A549 (cell line): Measurements from ENCODE around the gene MARK2. TPM values are rescaled to one million over a fixed set of nuclear protein-coding genes. Genes with fewer than 3 reads are reported as not detected.

ENCODE experiments used
- ATAC-seq, 2 experiments: fragments of 200-7000 bp in 1 of 2; fragments of >200 bp in 1 of 2; cut with Nextera tagmentation in 1 of 2; cut with Tn5 transposase in 1 of 2; 3 replicates each; pipeline versions ENCODE4 v1.8.0 to v1.9.1; 2018 to 2020; ENCODE audit warnings: mild to moderate bottlenecking in 1 of 2, moderate library complexity in 1 of 2
- CTCF ChIA-PET: fragments of 300-600 bp; sonication (Branson Sonifier 250); formaldehyde crosslinking; extraction: SDS; loops from one replicate; lab custom pipeline; 2021; ENCODE audit warnings: antibody characterized with exemption, inconsistent platforms; lab: Yijun Ruan, JAX
- POLR2A ChIA-PET: fragments of 350-600 bp; formaldehyde crosslinking; extraction: SDS; loops from one replicate; lab custom pipeline; 2021; ENCODE audit warnings: antibody characterized with exemption, inconsistent platforms; lab: Yijun Ruan, JAX
- DNase-seq, 2 experiments: peaks; one replicate each; pipeline versions ENCODE4 v3.0.0 to v3.0.0-alpha.2; 2011 to 2016; ENCODE audit warnings: low read depth in 1 of 2, low spot score in 1 of 2
- FAIRE-seq: peaks from 2 replicates; lab custom pipeline; 2011; peaks lifted over from hg19 to GRCh38; lab: Jason Lieb, UNC
- H3K27ac ChIP-seq, 2 experiments: fragments of >200 bp; sonication (Bioruptor Twin); formaldehyde crosslinking; 3 replicates each; pipeline ENCODE4 v1.5.1; 2016 to 2017
- H3K4me1 ChIP-seq: fragments of >200 bp; sonication (Bioruptor Twin); formaldehyde crosslinking; 3 replicates; pipeline ENCODE4 v1.6.1; 2016
- H3K4me2 ChIP-seq: fragments of >200 bp; sonication (Bioruptor Twin); formaldehyde crosslinking; 3 replicates; pipeline ENCODE4 v1.6.1; 2016
- H3K4me3 ChIP-seq: fragments of >200 bp; sonication (Bioruptor Twin); formaldehyde crosslinking; 3 replicates; pipeline ENCODE4 v1.5.1; 2016
- H3K9me3 ChIP-seq: fragments of >200 bp; sonication (Bioruptor Twin); formaldehyde crosslinking; 3 replicates; pipeline ENCODE4 v1.6.1; 2016
- BCL3 ChIP-seq: fragments of >200 bp; sonication (Bioruptor Twin); formaldehyde crosslinking; IDR thresholded peaks from 3 replicates; pipeline ENCODE4 v1.6.1; 2016
- CBX8 ChIP-seq: fragments of 200-600 bp; sonication (generic); IDR thresholded peaks from 2 replicates; pipeline ENCODE4 v1.6.1; 2016
- CHD2 ChIP-seq: fragments of 150-350 bp; IDR thresholded peaks from 2 replicates; pipeline ENCODE4 v1.6.1; 2014; ENCODE audit warnings: low read length; ENCODE audit not compliant: partially characterized antibody
- CHD4 ChIP-seq: fragments of 200-600 bp; sonication (generic); IDR thresholded peaks from 2 replicates; pipeline ENCODE4 v1.6.1; 2016; ENCODE audit warnings: antibody characterized with exemption, mild to moderate bottlenecking, borderline replicate concordance
- EHMT2 ChIP-seq: fragments of 200-600 bp; sonication (generic); IDR thresholded peaks from 2 replicates; pipeline ENCODE4 v1.6.1; 2016; ENCODE audit warnings: antibody characterized with exemption, low read depth, mild to moderate bottlenecking, moderate library complexity
- FOSB ChIP-seq: fragments of 250-450 bp; sonication (Bioruptor Pico); IDR thresholded peaks from 2 replicates; pipeline ENCODE4 v1.5.0; 2020; ENCODE audit warnings: mild to moderate bottlenecking, moderate library complexity
- FOXS1 ChIP-seq: fragments of 250-450 bp; sonication (Bioruptor Pico); IDR thresholded peaks from 2 replicates; pipeline ENCODE4 v1.5.0; 2020; ENCODE audit warnings: mild to moderate bottlenecking, moderate library complexity
- HDAC2 ChIP-seq: fragments of 200-600 bp; sonication (generic); IDR thresholded peaks from 2 replicates; pipeline ENCODE4 v1.6.1; 2016
- HOXB13 ChIP-seq: fragments of 250-450 bp; sonication (Bioruptor Pico); IDR thresholded peaks from 2 replicates; pipeline ENCODE4 v1.5.0; 2020; ENCODE audit warnings: low read depth, mild to moderate bottlenecking, moderate library complexity
- JUNB ChIP-seq: fragments of >200 bp; sonication (Bioruptor Twin); formaldehyde crosslinking; IDR thresholded peaks from 2 replicates; pipeline ENCODE4 v1.6.1; 2016
- MAFK ChIP-seq: fragments of 450-650 bp; IDR thresholded peaks from 2 replicates; pipeline ENCODE4 v1.6.1; 2014; ENCODE audit not compliant: partially characterized antibody
- MAZ ChIP-seq: fragments of 150-350 bp; IDR thresholded peaks from 2 replicates; pipeline ENCODE4 v1.6.1; 2014; ENCODE audit warnings: antibody characterized with exemption, low read depth, low read length, borderline replicate concordance
- NFE2L2 ChIP-seq: fragments of 150-350 bp; conservative IDR thresholded peaks from 2 replicates; pipeline ENCODE4 v1.6.1; 2014; ENCODE audit warnings: low read length
- RARB ChIP-seq: fragments of 250-450 bp; sonication (Bioruptor Pico); IDR thresholded peaks from 2 replicates; pipeline ENCODE4 v1.8.0; 2021; ENCODE audit warnings: mild to moderate bottlenecking, moderate library complexity
- RCOR1 ChIP-seq: fragments of 150-350 bp; IDR thresholded peaks from 2 replicates; pipeline ENCODE4 v1.6.1; 2014; ENCODE audit warnings: antibody characterized with exemption, low read length, low read depth
- RFX5 ChIP-seq: fragments of 450-650 bp; IDR thresholded peaks from 2 replicates; pipeline ENCODE4 v1.7.1; 2014; ENCODE audit warnings: antibody characterized with exemption, mild to moderate bottlenecking, moderate library complexity
- USF2 ChIP-seq: fragments of 450-650 bp; IDR thresholded peaks from 2 replicates; pipeline ENCODE4 v1.6.1; 2014; ENCODE audit warnings: antibody characterized with exemption
- ZFP36 ChIP-seq: fragments of 450-650 bp; IDR thresholded peaks from 2 replicates; pipeline ENCODE4 v1.6.1; 2014; ENCODE audit warnings: borderline replicate concordance; ENCODE audit not compliant: partially characterized antibody
- ZNF302 ChIP-seq: fragments of 250-450 bp; sonication (Bioruptor Pico); IDR thresholded peaks from 2 replicates; pipeline ENCODE4 v1.9.0; 2021; ENCODE audit warnings: inconsistent platforms, mild to moderate bottlenecking, moderate library complexity
- ZSCAN20 ChIP-seq: fragments of 250-450 bp; sonication (Bioruptor Pico); IDR thresholded peaks from 2 replicates; pipeline ENCODE4 v1.8.0; 2022; ENCODE audit warnings: mild to moderate bottlenecking, moderate library complexity
- WGBS: methylation state at CpG from one replicate; pipeline ENCODE4 v1.1.6; 2017; ENCODE audit errors: missing lambda C conversion rate; 5-methylcytosine and 5-hydroxymethylcytosine counted together
- polyA plus RNA-seq, 4 experiments: library from polyadenylated mRNA; depleted of rRNA in 3 of 4; stranded (reverse); fragments of >200 nt; fragmentation: RNase III in 1 of 4; extraction: RNeasy Plus Mini Kit Qiagen cat#74134 plus additional on column Dnase treatment in 1 of 4; gene quantifications; 2 replicates in 3 of 4; 3 replicates in 1 of 4; pipeline ENCODE4 v1.2.3, GENCODE V29; 2011 to 2017
- TF ChIP-seq, protein P1 (sequence below): fragments of >200 bp; sonication (Bioruptor Twin); formaldehyde crosslinking; IDR thresholded peaks from 2 replicates; pipeline ENCODE4 v1.6.1; 2016

Gene MARK2
- polyA plus RNA-seq, 2 of the 4 experiments (the other 2 are of a cell fraction), result 20.2 to 28.4 TPM

DNA sequence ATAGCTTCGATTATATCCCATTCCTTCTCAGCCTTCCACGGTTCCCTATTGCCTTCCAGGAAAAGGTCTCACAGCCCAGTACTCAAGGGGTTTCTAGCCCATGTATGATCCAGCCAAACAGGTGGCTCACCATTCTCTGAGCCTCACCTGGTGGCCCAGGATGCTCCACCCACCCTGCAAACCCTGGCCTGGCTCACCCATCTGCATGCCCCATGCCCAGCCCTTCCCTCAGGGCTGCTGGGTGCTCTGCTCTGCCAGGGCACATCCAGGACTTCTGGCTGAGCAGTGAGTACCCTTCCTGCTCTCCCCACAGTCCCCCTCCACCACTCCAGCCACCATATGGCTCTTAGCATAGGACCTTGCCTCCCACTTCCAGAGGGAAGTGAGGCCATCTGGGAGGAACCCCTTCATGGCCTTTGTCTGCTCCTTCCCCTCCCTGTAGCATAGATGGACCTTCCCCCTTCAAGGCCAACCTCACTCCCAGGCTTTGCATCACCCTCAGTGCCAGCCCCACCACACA, 83.8 kb downstream of the MARK2 start:
- no peak for ATAC-seq
- POLR2A ChIA-PET, result no interaction called here
- WGBS, result 49% methylated on average over 2 of the region's 2 CpGs

GRCh38 chr11:63923319-63923718, 84.4 kb downstream of the MARK2 start:
- WGBS, result 34% methylated on average over 4 of the region's 4 CpGs
- ATAC-seq (no peak), FAIRE-seq (no peak), DNase-seq (no peak)
- CTCF ChIA-PET, result interaction anchor here (0.9 to 2.1 kb wide), 2 partner anchors 86 to 155 kb away, joined by 3 to 6 read pairs; no protein-coding TSS in a partner anchor
- Histone ChIP-seq H3K4me1 (peaks cover 17% of the 10 kb centered on the region), H3K4me3 (no peak overlapping the region), H3K9me3 (no peaks in the 10 kb centered on the region), H3K27ac (no peak overlapping the region), H3K4me2 (no peak overlapping the region)
- POLR2A ChIA-PET, result no interaction called here
- TF ChIP-seq NFE2L2 (no peak), HOXB13 (CRISPR knock-in tag) (no peak), CHD2 (no peak), MAZ (no peak), ZFP36 (no peak), JUNB (no peak), FOSB (CRISPR knock-in tag) (no peak), CHD4 (no peak), ZSCAN20 (CRISPR knock-in tag) (no peak), MAFK (no peak), RCOR1 (no peak), EHMT2 (no peak), RARB (CRISPR knock-in tag) (no peak)

More for the DNA sequence above, 83.8 kb downstream of the MARK2 start:
- H3K27ac ChIP-seq, result no peak overlapping the region
- no peak overlapping the region for H3K4me2 ChIP-seq
- peaks cover 23% of the 10 kb centered on the region for H3K4me1 ChIP-seq
- no peak for TF ChIP-seq FOXS1 (CRISPR knock-in tag)
- no peak for TF ChIP-seq USF2
- TF ChIP-seq, protein P1, sequence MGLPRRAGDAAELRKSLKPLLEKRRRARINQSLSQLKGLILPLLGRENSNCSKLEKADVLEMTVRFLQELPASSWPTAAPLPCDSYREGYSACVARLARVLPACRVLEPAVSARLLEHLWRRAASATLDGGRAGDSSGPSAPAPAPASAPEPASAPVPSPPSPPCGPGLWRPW, result no peak
- DNase-seq, result no peak
- CTCF ChIA-PET, result interaction anchor here (1.5 to 3.7 kb wide), 3 partner anchors 12 to 22 kb away, joined by 3 to 23 read pairs (median 20); no protein-coding TSS in a partner anchor
- no peak for FAIRE-seq
- H3K9me3 ChIP-seq, result no peaks in the 10 kb centered on the region
- H3K4me3 ChIP-seq, result no peak overlapping the region

GRCh38 chr11:63929616-63930015, 90.7 kb downstream of the MARK2 start:
- H3K4me2 ChIP-seq, result no peak overlapping the region
- no peak overlapping the region for H3K4me3 ChIP-seq
- no peak for DNase-seq
- TF ChIP-seq CHD4, result no peak
- TF ChIP-seq ZFP36, result no peak
- TF ChIP-seq CBX8, result no peak
- no peak for TF ChIP-seq ZNF302
- no peak for TF ChIP-seq RFX5
- TF ChIP-seq ZSCAN20 (CRISPR knock-in tag), result no peak
- TF ChIP-seq HDAC2, result no peak
- TF ChIP-seq BCL3, result no peak
- TF ChIP-seq, protein P1, result no peak
- H3K4me1 ChIP-seq, result no peaks in the 10 kb centered on the region
- H3K9me3 ChIP-seq, result no peaks in the 10 kb centered on the region
- no peak for ATAC-seq
- no peak overlapping the region for H3K27ac ChIP-seq
- ChIA-PET CTCF (interaction anchor here (2.7 to 7.5 kb wide), 4 partner anchors 9 to 93 kb away, joined by 11 to 61 read pairs (median 17); partner anchors contain the start of genes MARK2 and RCOR2), POLR2A (no interaction called here)
- WGBS, result 84% methylated on average over 5 of the region's 5 CpGs
- FAIRE-seq, result no peak
